ENCODE data around the gene CLCN7. TPM values are rescaled to one million over a fixed set of nuclear protein-coding genes. Genes with fewer than 3 reads are reported as not detected.

Gene CLCN7
- total and polyA plus RNA-seq, 9 donors, result 16.3 to 70.9 (median 54.4) TPM

DNA sequence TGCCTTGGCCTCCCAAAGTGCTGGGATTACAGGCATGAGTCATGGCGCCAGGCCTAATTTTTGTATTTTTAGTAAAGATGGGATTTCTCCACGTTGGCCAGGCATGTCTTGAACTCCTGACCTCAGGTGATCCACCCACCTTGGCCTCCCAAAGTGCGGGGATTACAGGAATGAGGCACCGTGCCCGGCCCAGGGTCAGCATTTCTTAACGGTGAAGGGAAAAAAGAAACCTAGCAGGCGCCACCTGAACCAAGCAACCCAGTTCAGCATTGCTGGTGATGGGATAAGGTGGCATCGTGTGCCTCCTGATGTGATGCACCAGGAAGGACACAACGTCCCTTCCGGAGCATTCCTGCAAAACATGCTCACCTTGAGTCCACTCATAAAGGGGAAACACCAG is 2.2 kb upstream of the CLCN7 start:
- intact Hi-C loops (cut with DNase I), result loop anchor here in 1 of 4 donors (10.0 kb wide), 1 partner anchor 218 kb away; no protein-coding TSS in a partner anchor
- Histone ChIP-seq H3K4me3 (no peak overlapping the region), H3K36me3 (no peaks in the 10 kb centered on the region), H3K9me3 (no peaks in the 10 kb centered on the region), H3K27me3 (no peaks in the 10 kb centered on the region), H3K27ac (no peak overlapping the region), H3K4me1 (ENCODE audit: insufficient read depth) (peaks cover 8% of the 10 kb centered on the region)
- whole genome bisulfite sequencing, 3 donors, result 84 to 93% (median 92%) methylated on average over 10 of the region's 10 CpGs
- DNase-seq, result no peak
- TF ChIP-seq EP300 (IDR thresholded peaks at IDR 0.05) (no peak), POLR2A (IDR thresholded peaks at IDR 0.05) (no peak)
- TF ChIP-seq, protein P1, sequence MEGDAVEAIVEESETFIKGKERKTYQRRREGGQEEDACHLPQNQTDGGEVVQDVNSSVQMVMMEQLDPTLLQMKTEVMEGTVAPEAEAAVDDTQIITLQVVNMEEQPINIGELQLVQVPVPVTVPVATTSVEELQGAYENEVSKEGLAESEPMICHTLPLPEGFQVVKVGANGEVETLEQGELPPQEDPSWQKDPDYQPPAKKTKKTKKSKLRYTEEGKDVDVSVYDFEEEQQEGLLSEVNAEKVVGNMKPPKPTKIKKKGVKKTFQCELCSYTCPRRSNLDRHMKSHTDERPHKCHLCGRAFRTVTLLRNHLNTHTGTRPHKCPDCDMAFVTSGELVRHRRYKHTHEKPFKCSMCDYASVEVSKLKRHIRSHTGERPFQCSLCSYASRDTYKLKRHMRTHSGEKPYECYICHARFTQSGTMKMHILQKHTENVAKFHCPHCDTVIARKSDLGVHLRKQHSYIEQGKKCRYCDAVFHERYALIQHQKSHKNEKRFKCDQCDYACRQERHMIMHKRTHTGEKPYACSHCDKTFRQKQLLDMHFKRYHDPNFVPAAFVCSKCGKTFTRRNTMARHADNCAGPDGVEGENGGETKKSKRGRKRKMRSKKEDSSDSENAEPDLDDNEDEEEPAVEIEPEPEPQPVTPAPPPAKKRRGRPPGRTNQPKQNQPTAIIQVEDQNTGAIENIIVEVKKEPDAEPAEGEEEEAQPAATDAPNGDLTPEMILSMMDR (IDR thresholded peaks at IDR 0.05), result no peak

DNA sequence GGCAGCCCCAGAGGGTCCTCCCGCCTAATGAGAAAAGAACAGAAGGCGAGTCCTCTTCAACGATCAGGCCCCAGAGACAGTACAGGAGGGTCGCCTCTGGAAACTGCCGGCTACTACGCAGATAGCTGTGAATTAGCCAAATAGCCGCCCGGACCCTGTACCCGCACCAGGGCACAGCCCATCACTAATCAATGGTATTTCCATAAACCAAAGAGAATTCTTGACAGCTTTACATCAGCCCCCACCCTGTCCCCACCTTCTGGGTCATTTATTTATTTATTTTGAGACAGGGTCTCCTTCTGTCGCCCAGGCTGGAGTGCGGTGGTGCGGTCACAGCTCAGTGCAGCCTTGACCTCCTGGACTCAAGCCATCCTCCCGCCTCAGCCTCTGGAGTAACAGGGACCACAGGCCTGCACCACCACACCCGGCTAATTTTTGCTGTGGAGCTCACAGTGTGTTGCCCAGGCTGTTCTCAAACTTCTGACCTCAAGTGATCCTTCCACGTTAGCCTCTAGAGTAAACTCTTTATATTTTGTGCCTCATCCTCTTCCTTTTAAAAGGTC is 805 bp upstream of the CLCN7 start:
- DNase-seq, result peak in 2 of 5 donors; percentile 45 to 54
- no peaks in the 10 kb centered on the region for H3K27me3 ChIP-seq
- no peaks in the 10 kb centered on the region for H3K9me3 ChIP-seq
- H3K36me3 ChIP-seq, result no peaks in the 10 kb centered on the region
- peaks cover 11% of the 10 kb centered on the region for H3K4me1 ChIP-seq (ENCODE audit: insufficient read depth)
- intact Hi-C loops (cut with DNase I), result loop anchor here in 1 of 4 donors (10.0 kb wide), 1 partner anchor 219 kb away; no protein-coding TSS in a partner anchor
- H3K4me3 ChIP-seq, result peak overlapping the region; percentile 68
- WGBS, 3 donors, result 33 to 53% (median 38%) methylated on average over 15 of the region's 15 CpGs
- no peak for TF ChIP-seq POLR2A (IDR thresholded peaks at IDR 0.05)
- TF ChIP-seq, protein P1 (IDR thresholded peaks at IDR 0.05), result no peak
- TF ChIP-seq EP300 (IDR thresholded peaks at IDR 0.05), result no peak
- peak overlapping the region; percentile 79 to 91 for H3K27ac ChIP-seq

DNA sequence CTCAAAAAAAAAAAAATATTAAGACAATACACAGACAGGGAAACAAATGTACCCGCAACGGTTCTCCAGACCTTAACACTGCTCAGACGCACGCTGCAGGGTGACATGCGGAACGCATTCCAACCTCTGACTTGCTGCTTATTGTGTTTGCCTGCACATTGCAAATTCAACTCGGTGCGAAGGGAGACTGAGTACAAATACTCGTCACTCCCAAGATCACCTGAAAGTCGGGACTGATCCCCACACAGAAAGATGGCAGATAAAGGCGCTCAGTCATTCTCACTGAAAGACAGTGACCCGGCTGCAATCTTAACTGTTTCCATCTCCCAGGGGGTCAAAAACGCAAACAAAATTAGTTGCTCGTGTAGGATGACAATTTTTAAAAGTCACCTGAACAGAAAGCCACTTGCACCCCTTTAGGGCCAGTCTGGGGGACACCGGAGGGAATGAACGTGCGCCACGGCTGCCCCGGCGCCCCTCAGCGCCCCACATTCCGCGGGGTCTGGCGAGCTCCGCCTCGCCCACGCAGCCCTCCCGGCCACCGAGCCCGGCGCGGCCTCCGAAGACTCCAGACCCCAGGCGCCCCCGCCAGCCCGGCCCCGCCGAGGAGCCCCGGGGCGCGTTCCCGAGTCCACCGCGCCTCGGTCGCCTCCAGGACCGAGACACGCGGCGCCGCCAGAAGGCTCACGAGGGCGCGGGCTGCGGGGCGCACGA is 589 bp downstream of the CLCN7 start:
- Histone ChIP-seq H3K27ac (peak overlapping the region; percentile 79 to 91), H3K4me3 (peak overlapping the region; percentile 68), H3K27me3 (no peaks in the 10 kb centered on the region), H3K4me1 (ENCODE audit: insufficient read depth) (peaks cover 11% of the 10 kb centered on the region), H3K36me3 (no peaks in the 10 kb centered on the region), H3K9me3 (no peaks in the 10 kb centered on the region)
- intact Hi-C loops (cut with DNase I), result loop anchor here in 1 of 4 donors (10.0 kb wide), 1 partner anchor 221 kb away; no protein-coding TSS in a partner anchor
- TF ChIP-seq POLR2A (IDR thresholded peaks at IDR 0.05) (no peak), EP300 (IDR thresholded peaks at IDR 0.05) (no peak)
- TF ChIP-seq, protein P1 (IDR thresholded peaks at IDR 0.05), result no peak
- DNase-seq, result no peak
- WGBS, 3 donors, result 5 to 28% (median 7%) methylated on average over 15 to 57 of the region's 57 CpGs

DNA sequence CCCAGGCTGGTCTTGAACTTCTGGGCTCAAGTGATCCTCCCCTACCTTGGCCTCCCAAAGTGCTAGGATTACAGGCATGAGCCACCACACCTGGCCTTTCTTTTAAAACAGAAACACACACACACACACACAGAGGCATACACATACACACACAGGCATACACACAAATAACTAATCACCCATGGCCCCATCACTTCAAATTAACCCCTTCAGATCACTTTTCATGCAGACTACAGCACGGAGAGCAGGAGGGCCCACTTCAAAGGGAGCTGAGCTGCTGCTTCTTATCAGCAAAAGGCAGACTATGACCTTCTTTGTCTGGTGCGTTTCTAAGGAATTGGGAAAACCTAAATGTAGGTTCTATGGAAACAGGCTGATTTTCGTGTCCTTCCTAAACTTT is 1.9 kb downstream of the CLCN7 start:
- intact Hi-C loops (cut with DNase I), result loop anchor here in 1 of 4 donors (10.0 kb wide), 1 partner anchor 222 kb away; no protein-coding TSS in a partner anchor
- Histone ChIP-seq H3K4me3 (no peak overlapping the region), H3K27ac (no peak overlapping the region), H3K4me1 (ENCODE audit: insufficient read depth) (peaks cover 11% of the 10 kb centered on the region), H3K9me3 (no peaks in the 10 kb centered on the region), H3K36me3 (no peaks in the 10 kb centered on the region), H3K27me3 (no peaks in the 10 kb centered on the region)
- no peak for TF ChIP-seq POLR2A (IDR thresholded peaks at IDR 0.05)
- no peak for TF ChIP-seq EP300 (IDR thresholded peaks at IDR 0.05)
- TF ChIP-seq, protein P1 (IDR thresholded peaks at IDR 0.05), result no peak
- WGBS, 3 donors, result 50 to 62% (median 60%) methylated on average over 3 of the region's 3 CpGs
- DNase-seq, result no peak

Data from ovary (tissue), 9 donors.